Measurements from ENCODE around the gene HNRNPM.

HNRNPM gene

GRCh38 chr19:8528500-8528899 is 83.7 kb downstream of the HNRNPM start:
- Histone ChIP-seq H3K4me1 (ENCODE audit: insufficient read depth, low read length, poor library complexity, severe bottlenecking) (no peaks in the 10 kb centered on the region), H3K27me3 (ENCODE audit: insufficient read depth, low read length, poor library complexity, severe bottlenecking) (no peaks in the 10 kb centered on the region), H3K36me3 (ENCODE audit: insufficient read depth, low read length) (peaks cover 25% of the 10 kb centered on the region; the same call in 1 of the 2 replicates), H3K9ac (ENCODE audit: low read depth, low read length, poor library complexity, severe bottlenecking) (no peak overlapping the region), H3K9me2 (replicated peaks; ENCODE audit: low read depth, low read length) (no peaks in the 10 kb centered on the region), H4K20me1 (ENCODE audit: insufficient read depth, low read length, poor library complexity, severe bottlenecking) (no peaks in the 10 kb centered on the region), H3K4me3 (ENCODE audit: low read length, poor library complexity, severe bottlenecking) (no peak overlapping the region), H3K9me3 (ENCODE audit: insufficient read depth, low read depth, low read length) (no peaks in the 10 kb centered on the region), H2AFZ (ENCODE audit: low read length) (no peak overlapping the region), H3K79me2 (ENCODE audit: insufficient read depth, low read length) (no peaks in the 10 kb centered on the region), H3K4me2 (ENCODE audit: low read depth, low read length, poor library complexity, severe bottlenecking) (no peak overlapping the region), H3F3A (ENCODE audit: low read depth) (no peaks in the 10 kb centered on the region)
- TF ChIP-seq EZH2phosphoT487 (IDR thresholded peaks at IDR 0.05; ENCODE audit: borderline replicate concordance) (no peak), CTCF (conservative IDR thresholded peaks at IDR 0.05; ENCODE audit: low read length) (no peak)

- no peaks in the 10 kb centered on the region for H3K27me3 ChIP-seq (ENCODE audit: insufficient read depth, low read length, poor library complexity, severe bottlenecking)
- H3K9me3 ChIP-seq (ENCODE audit: insufficient read depth, low read depth, low read length), result no peaks in the 10 kb centered on the region
- no peak overlapping the region for H2AFZ ChIP-seq (ENCODE audit: low read length)
- no peaks in the 10 kb centered on the region for H3K4me1 ChIP-seq (ENCODE audit: insufficient read depth, low read length, poor library complexity, severe bottlenecking)
- no peaks in the 10 kb centered on the region for H4K20me1 ChIP-seq (ENCODE audit: insufficient read depth, low read length, poor library complexity, severe bottlenecking)
- H3F3A ChIP-seq (ENCODE audit: low read depth), result no peaks in the 10 kb centered on the region
- H3K36me3 ChIP-seq (ENCODE audit: insufficient read depth, low read length), result peaks cover 24% of the 10 kb centered on the region; the same call in 1 of the 2 replicates
- TF ChIP-seq EZH2phosphoT487 (IDR thresholded peaks at IDR 0.05; ENCODE audit: borderline replicate concordance), result no peak
- TF ChIP-seq CTCF (conservative IDR thresholded peaks at IDR 0.05; ENCODE audit: low read length), result no peak
- no peaks in the 10 kb centered on the region for H3K9me2 ChIP-seq (replicated peaks; ENCODE audit: low read depth, low read length)
- H3K79me2 ChIP-seq (ENCODE audit: insufficient read depth, low read length), result no peaks in the 10 kb centered on the region
- H3K9ac ChIP-seq (ENCODE audit: low read depth, low read length, poor library complexity, severe bottlenecking), result no peak overlapping the region
- H3K4me2 ChIP-seq (ENCODE audit: low read depth, low read length, poor library complexity, severe bottlenecking), result no peak overlapping the region
- H3K4me3 ChIP-seq (ENCODE audit: low read length, poor library complexity, severe bottlenecking), result no peak overlapping the region
These were observed 84.7 kb downstream of the HNRNPM start for GRCh38 chr19:8529369-8530006.

- Histone ChIP-seq H3K79me2 (ENCODE audit: insufficient read depth, low read length) (no peaks in the 10 kb centered on the region), H3K9me3 (ENCODE audit: insufficient read depth, low read depth, low read length) (no peaks in the 10 kb centered on the region), H3K27me3 (ENCODE audit: insufficient read depth, low read length, poor library complexity, severe bottlenecking) (no peaks in the 10 kb centered on the region), H3K4me2 (ENCODE audit: low read depth, low read length, poor library complexity, severe bottlenecking) (no peak overlapping the region), H3F3A (ENCODE audit: low read depth) (no peaks in the 10 kb centered on the region), H2AFZ (ENCODE audit: low read length) (no peak overlapping the region), H3K9ac (ENCODE audit: low read depth, low read length, poor library complexity, severe bottlenecking) (no peak overlapping the region), H3K36me3 (ENCODE audit: insufficient read depth, low read length) (peaks cover 22% of the 10 kb centered on the region; the same call in 1 of the 2 replicates), H3K9me2 (replicated peaks; ENCODE audit: low read depth, low read length) (no peaks in the 10 kb centered on the region), H4K20me1 (ENCODE audit: insufficient read depth, low read length, poor library complexity, severe bottlenecking) (no peaks in the 10 kb centered on the region), H3K4me3 (ENCODE audit: low read length, poor library complexity, severe bottlenecking) (no peak overlapping the region), H3K4me1 (ENCODE audit: insufficient read depth, low read length, poor library complexity, severe bottlenecking) (no peaks in the 10 kb centered on the region)
- no peak for TF ChIP-seq EZH2phosphoT487 (IDR thresholded peaks at IDR 0.05; ENCODE audit: borderline replicate concordance)
- TF ChIP-seq CTCF (conservative IDR thresholded peaks at IDR 0.05; ENCODE audit: low read length), result no peak
These were observed 85.4 kb downstream of the HNRNPM start for GRCh38 chr19:8530061-8530679.
